GDM1 (cell line): ENCODE data around the gene SNRNP48.

Experiments used
- DNase-seq: peaks from one replicate; lab custom pipeline; 2025; lab: John Stamatoyannopoulos, UW

SNRNP48 gene, protein sequence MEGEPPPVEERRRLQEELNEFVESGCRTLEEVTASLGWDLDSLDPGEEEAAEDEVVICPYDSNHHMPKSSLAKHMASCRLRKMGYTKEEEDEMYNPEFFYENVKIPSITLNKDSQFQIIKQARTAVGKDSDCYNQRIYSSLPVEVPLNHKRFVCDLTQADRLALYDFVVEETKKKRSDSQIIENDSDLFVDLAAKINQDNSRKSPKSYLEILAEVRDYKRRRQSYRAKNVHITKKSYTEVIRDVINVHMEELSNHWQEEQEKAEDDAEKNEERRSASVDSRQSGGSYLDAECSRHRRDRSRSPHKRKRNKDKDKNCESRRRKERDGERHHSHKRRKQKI

DNA sequence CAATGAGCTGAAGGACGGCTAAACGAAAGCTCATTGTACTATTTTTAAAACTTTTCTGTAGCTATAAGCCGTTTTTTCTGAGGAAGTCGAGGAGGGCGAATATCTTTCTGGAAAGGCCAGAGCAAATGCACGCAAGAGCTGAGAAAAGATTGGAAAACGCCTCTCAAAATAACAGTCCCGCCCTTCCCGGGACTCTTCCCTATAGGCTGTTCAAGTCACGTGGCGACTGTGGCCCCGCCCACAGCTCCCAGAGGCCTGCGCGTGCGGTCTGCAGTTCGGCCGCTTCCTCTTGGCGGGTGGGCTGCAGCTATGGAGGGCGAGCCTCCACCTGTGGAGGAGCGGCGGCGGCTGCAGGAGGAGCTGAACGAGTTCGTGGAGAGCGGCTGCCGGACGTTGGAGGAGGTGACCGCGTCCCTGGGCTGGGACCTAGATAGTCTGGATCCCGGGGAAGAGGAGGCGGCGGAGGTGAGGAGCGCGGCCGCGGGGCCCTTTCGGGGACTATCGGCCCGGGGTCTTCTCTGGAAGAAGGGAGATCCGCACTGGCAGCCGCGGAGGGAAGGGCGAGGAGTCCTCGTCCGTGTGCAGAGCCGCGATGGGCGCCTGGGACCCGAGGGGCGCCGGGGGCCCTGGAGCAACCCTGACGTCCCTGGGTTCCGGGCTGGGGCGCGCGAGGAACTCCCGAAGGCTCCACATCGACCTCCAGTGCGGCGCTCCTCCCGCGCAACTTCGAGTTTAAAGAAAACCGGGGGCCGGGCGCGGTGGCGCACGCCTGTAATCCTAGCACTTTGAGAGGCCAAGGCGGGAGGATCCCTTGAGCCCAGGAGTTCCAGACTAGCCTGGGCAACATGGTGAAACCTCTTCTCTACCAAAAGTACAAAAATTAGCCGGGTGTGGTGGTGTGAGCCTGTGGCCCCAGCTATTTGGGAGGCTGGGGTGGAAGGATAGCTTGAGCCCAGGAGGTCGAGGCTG, at the start of gene SNRNP48:
TSS of gene SNRNP48 (plus strand) at position 250 of the 969 bp plus-strand sequence. CDS start at position 310, 60 bp downstream.
- DNase-seq, result peak; percentile 84

DNA sequence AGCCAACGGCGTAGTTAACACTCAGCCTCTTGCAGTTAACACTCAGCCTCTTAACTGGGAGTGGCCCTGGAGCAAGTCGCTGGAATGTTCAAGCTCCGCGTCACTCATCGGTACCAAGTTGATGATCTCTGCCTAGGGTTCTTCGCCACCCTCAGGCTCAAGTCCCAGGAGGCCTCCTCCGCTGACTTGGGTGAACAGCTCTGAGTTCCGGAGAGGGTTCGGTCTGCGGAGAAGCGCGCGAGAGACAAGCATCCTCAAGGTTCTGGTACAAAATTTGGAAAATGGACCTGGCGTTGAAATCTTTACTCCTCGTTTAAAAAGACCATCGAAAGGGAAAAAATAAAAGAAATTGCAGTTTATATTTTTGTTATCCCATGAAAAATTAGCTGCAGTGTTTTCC, 49.4 kb upstream of the SNRNP48 start:
- DNase-seq, result no peak

DNA sequence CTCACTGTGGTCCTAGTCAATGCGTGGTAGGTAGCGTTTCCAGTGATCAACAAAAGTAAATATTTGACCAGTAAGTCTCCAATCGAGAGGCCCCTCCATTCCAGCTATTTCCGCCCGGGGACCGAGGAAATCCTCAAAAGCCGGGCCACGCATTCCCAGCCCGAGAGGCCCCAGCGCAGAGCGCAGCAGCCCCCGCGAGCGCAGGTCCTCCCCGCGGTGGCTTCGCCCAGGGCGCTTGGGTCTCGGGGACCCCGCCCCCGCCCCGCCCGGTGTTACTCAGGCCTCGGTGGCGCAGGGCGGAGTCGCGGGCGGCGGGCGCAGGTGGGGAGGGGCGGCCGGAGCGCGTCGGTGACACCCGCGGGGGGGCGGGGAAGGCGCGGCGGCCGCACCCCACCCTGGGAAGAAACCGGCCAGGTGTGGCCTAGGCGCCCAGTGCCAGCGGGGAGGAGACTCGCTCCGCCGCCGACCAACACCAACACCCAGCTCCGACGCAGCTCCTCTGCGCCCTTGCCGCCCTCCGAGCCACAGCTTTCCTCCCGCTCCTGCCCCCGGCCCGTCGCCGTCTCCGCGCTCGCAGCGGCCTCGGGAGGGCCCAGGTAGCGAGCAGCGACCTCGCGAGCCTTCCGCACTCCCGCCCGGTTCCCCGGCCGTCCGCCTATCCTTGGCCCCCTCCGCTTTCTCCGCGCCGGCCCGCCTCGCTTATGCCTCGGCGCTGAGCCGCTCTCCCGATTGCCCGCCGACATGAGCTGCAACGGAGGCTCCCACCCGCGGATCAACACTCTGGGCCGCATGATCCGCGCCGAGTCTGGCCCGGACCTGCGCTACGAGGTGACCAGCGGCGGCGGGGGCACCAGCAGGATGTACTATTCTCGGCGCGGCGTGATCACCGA, 48.6 kb upstream of the SNRNP48 start, which contains the start of gene DSP:
TSS of gene DSP (plus strand) at position 497 of the 890 bp plus-strand sequence. CDS start at position 742, 245 bp downstream.
- no peak for DNase-seq

DNA sequence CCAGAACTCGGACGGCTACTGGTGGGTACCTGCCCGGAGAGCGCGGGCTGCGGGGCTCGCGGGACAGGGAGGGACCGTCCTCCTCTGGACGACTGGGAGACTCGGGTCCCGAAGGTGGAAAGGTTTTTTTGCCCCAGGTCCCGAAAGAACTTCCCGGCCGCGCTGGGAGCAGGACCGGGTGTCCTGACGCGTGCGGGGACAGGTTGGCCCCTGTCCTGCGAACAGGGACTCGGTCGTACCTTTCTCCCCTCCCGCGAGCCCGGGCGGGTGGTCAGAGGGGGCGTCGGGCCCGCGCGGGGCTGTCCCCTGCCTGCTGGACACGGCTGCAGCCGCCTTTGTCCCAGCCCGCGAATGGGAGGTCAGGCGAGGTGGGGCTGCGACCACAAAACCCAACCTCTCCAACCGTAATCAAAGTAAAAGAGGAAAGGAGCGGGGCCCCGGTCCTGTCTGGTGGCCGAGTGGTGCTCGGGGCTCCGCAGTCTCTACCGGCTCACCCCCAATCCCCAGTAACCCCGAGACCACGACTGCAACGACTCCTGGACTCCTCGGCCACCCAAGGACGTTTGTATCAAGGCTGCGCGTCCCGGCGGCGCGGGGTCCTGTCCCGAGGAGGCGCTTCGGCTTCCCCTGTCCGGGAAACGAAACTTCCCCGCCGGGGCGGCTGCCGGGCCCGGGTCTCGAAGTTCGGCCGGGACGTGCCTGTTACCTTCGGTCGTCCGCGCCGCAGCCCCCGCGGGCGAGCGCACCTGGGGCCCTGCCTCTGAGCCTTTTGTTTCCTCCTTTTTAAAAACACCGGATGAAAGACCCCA, 47.7 kb upstream of the SNRNP48 start:
- no peak for DNase-seq

DNA sequence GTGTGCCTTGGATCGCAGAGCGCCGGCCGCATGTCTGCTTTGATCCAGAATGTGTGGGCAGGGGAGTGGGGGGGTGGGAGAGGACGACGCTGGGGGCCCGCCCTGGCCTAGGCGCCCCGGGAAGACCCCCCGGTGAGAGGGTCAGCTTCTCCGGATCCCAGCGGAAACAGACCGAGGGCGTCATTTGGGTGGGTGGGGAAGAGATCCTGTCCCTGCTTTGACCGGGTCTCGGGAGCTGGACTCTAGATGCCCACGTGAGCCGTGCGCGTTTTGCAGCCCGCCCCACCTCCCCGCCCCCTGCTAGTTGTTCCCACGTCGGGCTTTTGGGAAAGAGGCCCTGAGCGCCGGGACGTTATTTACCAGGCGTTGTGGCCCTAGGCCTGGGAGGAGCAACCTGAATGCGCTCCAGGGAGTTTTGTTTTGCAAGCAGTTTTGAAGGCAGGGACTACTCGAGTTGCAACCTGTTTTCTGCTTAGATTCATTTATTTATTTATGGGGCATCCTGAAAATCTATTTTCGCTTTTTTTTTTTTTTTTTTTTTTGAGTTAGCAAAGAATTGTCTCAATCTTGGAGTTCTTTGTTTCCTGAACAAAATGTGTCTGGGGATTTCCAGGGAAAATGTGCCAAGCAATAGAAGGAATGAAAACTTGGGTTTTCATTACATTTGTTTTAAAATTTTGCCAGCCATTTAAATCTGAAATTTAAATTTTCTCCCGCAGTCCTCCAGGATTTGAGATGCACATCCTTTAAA, 46.9 kb upstream of the SNRNP48 start:
- no peak for DNase-seq

DNA sequence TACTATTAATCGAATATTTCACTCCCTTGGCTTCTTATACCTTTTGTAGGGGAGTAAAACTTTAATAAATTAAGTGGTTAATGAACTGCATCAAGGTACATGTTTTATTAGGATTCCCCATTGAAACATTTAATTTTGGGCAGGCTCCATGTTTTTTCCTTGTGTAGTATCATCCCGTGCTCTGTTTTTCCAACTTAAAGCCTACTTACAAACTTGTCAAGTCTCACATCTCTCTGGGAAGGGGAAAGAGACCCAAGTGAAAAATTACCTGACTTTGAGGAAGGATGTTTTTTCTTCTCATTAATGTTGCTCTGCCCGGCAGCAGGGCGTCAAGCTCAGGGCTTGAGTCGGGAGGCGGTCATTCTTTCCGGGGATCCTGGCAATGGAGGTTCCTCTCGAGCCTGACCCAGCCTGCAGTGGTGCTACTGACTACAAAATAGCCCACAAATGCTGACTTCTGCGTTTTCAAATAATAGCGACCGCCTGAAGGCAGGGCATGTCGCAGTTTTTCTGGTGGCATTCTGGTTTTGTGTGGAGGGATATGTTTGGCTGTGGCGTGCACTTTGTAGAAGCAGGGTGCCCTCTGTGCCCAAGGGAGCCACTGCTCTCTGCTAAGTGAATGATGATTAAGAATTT, 46.1 kb upstream of the SNRNP48 start:
- no peak for DNase-seq

DNA sequence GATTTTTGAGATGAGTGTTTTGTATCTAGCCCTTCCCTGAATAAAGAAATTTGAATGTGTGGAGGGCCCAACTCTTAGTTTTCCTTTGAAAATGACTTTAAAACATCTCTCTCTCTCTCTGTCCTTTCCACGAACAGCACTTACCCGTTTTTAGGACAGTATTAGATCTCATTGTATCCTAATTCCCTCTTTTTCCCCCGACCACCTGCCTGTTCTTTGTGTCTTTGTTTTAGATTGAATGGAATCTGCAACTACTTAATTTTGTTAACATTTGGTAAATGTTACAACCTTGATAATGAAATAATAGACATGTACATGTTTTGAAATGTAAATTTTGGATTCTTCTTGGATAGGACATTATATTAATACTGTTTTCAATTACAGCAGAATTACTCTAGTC, 45.4 kb upstream of the SNRNP48 start:
- DNase-seq, result no peak

DNA sequence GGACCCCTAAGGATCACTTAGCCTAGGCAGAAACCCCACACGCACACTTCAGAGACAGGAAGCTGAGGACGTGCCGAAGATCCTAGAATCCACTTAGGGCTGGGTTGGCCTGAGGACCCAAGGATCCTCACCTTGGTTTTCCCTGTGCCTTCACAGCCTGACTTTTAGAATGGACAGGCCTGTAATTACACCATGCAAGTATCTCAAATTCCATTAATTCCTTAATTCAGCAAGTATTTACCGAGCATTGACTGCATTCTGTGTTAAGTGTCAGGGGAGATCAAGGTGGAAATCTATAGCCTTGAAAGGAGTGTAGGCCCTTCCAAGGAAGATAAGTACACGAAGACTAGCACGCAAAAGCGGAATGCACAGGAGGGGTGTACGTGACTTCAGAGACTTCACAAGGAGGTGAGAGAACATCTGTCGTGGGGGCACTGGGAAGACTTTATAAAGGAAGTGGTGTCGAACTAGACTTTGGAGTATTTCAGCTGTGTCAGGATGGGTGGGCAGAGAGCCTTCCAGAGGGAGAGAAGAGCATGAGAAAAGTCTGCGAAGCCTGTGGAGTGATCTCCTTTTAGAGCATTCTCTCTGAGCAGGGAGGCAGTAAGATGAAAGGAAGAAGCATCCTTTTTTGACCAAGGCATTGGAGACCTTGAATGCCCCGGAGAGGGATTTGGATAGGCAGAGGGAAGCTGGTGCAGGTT, 44.5 kb upstream of the SNRNP48 start:
- no peak for DNase-seq

DNA sequence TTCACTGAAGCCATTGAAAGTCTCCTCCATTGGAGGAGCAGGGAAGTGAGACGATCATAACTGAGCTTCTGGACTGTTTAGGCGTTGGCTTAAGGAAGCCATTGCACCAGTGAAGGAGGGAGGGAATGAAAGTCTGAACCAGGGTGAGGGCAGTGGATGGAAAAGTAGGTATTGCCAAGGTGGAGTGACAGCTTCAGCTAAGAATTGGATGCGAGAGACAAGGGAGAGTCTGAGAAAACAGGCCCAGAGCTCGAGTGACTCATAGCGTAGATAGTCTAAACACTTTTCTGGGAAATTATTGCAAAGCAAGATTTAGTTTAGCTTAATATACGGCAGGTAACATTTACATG, 44.0 kb upstream of the SNRNP48 start:
- no peak for DNase-seq

DNA sequence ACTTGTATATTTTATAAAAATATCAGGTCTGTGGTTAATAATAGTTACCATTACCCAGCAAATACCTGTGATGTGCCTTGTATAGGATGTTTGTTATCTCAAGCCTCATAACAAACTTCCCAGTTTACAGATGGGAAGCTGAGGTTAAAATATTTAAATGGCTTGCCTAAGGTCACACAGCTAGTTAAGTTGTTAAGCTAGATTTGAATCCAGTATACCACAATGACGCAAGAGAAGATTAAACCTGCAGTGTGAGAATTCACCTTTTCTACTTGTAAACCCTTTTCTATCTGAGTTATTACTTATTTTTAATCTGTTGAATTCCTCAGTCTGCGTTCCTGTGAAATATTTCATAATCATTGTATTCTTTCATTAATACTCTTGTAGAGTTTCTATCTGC, 43.6 kb upstream of the SNRNP48 start:
- no peak for DNase-seq

DNA sequence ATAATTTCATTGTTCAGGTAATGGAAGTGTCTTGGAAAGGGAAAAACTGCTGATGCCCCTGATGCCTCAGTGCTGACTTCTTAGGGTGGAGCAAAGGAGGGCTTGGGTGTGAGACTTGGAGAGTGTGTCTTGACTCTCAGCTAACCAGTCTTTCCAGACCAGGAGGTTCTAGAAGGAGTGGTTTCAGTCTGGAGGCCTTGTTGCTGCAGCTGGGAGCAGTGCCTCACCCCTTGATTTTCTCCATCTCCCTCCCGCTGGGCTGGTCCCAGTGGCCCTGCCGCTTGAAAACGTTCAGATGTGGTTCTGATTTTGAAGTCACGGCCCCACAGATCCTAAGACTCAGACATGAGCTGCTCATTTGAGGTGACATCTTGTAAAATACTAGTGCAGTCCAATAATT, 43.1 kb upstream of the SNRNP48 start:
- DNase-seq, result no peak

DNA sequence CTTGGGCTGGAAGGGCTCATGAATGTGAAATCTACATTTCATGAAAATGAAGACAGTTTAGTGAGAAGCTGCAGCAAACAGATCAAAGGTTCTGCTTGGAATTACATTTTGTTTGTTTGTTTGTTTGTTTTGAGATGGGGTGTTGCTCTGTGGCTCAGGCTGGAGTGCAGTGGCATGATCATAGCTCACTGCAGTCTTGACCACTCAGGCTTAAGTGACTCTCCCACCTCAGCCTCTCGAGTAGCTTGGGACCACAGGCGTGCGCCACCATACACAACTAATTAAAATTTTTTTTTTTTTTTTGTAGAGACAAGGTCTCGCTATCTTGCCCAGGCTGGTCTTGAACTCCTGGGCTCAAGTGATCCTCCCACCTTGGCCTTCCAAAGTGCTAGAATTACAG, 42.7 kb upstream of the SNRNP48 start:
- no peak for DNase-seq

DNA sequence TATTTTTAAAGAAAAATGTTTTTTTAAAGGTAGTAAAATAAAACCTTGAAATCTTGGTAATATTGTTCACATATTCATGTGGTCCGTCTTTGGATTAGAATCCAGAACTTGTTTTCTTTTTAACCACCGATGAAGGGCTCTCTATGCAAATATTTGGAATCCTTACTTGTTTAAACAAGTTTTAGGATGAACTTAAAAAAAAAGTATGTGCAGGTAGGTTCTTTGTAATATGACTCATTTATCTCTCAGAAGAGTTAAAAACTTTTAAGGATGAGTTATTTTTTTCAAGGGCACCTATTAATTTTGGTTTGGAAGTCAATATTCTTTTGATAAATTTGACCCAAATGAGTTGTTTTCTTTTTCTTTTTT, 39.6 kb upstream of the SNRNP48 start:
- no peak for DNase-seq

DNA sequence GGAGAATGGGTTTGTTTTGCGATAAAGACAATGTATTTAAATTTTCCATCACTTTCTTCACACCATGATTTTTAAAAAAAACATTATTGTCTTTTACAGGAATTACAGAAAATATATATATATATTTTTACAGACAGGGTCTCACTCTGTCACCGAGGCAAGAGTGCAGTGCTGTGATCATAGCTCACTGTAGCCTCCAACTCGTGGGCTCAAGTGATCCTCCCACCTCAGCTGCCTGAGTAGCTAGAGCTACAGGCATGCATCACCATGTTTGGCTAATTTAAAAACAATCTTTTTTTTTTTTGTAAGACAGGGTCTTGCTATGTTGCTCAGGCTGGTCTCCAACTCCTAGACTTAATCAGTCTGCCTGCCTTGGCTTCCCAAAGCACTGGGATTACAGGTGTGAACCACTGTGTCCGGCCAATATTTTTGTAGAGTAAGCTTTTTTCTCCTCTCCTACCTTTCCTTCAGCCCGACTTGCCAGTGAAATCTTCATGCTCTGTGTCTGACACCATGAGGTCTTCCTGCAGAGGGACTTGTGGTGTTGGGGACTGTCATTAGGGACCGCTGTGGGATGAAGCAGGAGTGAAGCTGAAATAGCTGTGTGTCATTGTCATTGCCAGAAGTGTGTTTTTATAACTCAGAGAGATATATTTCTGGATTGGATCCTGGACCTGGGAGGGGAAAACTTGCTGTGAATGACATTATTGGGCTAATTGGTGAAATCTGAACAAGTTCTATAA, 35.3 kb upstream of the SNRNP48 start:
- DNase-seq, result no peak

DNA sequence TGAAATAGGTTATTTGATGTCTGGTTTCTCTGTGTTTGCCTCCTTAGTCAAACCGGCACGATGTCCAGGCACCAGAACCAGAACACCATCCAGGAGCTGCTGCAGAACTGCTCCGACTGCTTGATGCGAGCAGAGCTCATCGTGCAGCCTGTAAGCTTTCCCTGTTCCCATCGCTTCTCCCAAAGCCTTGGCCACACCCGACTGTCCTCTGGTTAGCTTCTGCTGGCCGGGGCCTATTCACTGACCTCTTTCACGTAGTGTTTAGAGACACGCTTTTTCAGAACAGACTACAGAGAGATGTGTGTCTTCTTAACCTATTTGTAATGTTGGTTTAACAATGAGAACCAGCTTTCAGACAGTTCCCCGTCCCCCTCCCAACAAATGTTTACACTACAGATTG, 34.3 kb upstream of the SNRNP48 start:
- DNase-seq, result no peak

DNA sequence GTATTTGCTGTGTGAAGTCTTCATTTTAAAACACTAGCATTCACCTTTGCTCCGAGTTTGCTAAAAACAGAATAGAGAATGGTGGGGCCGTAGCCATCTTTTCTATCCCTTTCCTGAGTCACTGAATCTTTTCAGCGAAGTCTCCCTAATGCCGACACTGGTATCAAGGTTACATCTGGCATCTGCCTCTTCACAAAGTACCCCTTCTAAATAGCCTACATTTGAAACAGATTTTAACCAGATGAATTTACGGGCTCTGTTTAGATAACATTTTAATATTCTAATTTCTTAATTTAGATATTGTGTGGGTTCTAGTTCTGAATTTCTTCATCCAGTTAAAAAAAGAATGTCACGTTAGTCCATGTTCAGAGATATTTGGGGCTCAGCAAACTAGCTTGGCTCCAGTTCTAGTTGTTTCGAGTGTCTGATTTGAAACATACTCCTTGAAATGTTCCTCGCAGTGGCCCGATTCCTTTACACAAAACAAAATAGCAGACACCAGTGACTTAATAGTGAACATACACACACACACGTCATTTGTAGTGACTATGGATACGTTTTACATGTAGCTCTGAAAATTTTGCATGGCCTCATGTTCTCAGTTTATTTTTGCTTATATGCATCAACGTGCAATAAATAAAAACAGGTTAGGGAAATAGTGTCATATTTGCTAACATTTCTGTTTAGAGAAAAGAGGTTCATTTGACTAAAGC, 33.4 kb upstream of the SNRNP48 start:
- no peak for DNase-seq

DNA sequence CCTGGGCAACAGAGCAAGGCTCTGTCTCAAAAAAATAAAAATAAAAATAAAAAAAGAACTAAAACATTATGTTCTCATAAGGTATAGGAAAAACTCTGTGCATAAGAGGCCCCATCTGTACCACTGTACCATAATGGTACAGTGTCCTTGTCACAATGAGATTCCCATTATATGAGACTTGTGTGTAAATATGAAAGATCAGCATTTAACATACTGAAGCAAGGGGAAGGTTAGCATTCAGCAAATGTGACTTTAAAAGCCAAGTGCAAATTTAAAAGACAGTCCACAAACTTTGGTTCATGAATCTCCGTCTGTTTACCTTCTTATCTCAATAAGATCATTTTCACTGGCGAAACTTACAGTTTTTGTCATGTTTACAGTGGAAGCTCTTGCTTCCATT, 32.3 kb upstream of the SNRNP48 start:
- DNase-seq, result no peak

DNA sequence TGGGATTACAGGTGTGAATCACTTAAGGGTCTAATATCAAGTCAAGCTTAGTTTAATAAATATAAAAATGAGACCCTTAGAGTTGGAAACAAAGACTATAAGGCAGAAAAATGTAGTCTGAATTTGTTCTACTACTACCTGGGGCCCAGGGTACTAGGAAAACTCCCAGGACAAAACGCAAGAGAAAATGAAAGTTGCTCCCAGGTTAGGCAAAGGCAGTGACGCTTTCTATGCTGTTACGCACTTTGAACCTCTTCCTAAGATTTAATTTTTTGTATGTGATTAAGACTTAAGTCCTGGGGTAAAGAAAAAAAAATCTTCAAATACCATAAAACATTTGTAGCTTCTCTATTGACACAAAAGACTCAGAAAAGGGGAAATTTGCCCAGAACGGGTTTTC, 31.2 kb upstream of the SNRNP48 start:
- no peak for DNase-seq
